GM23248 (cell line): Measurements from ENCODE around the gene GDPD4.

ENCODE experiments used
- EZH2 ChIP-seq: fragments of 200-600 bp; sonication (generic); IDR thresholded peaks from 2 replicates; pipeline ENCODE4 v1.6.1; 2018; ENCODE audit warnings: antibody characterized with exemption, mild to moderate bottlenecking; ENCODE audit not compliant: insufficient read depth, poor library complexity, severe bottlenecking
- EZH2phosphoT487 ChIP-seq: fragments of 200-600 bp; sonication (generic); IDR thresholded peaks from 2 replicates; pipeline ENCODE4 v1.6.1; 2018; ENCODE audit warnings: antibody characterized with exemption, moderate library complexity, mild to moderate bottlenecking, low read depth; ENCODE audit not compliant: insufficient read depth

DNA sequence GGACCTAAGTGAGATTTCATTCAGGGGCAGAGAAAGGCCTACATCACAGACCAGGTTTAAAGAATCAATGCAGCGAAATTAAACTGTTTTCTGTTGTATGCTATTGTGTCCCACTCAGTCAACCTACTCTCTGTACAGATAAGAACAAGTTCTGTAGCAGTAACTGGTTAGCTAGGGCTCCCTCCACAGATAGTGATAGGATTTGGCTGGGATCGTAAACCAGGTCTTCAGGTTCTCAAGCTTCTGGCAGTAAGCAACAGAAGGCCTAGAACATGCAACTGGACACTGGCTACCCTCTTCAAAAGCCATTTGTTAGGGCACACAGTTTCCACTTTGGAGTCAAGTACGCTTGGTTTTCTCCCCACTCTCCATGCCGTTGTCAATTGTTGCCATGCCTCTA, 69.2 kb downstream of the GDPD4 start:
- no peak for TF ChIP-seq EZH2
- TF ChIP-seq EZH2phosphoT487 = no peak
